Muscle layer of duodenum (tissue), 2 donors: ENCODE measurements around the gene THAP4.

Experiments used
- H3K27ac ChIP-seq: one replicate; pipeline ENCODE4 v1.7.0; 2013; ENCODE audit warnings: mild to moderate bottlenecking, low read length
- H3K27me3 ChIP-seq: one replicate; pipeline ENCODE4 v1.7.0; 2013; ENCODE audit warnings: low read depth, mild to moderate bottlenecking, control low read depth, low read length
- H3K36me3 ChIP-seq, 2 donors: one replicate each; pipeline ENCODE4 v1.7.0; 2013; ENCODE audit warnings: low read length in 2 of 2, control low read depth in 1 of 2, mild to moderate bottlenecking in 1 of 2; ENCODE audit not compliant: insufficient read depth in 2 of 2, control insufficient read depth in 1 of 2
- H3K4me1 ChIP-seq, 2 donors: one replicate each; pipeline ENCODE4 v1.7.0; 2013; ENCODE audit warnings: low read length in 2 of 2, mild to moderate bottlenecking in 2 of 2, control low read depth in 1 of 2, moderate library complexity in 1 of 2; ENCODE audit not compliant: insufficient read depth in 2 of 2, control insufficient read depth in 1 of 2
- H3K4me3 ChIP-seq, 2 donors: one replicate each; pipeline ENCODE4 v1.7.0; 2013; ENCODE audit warnings: low read length in 2 of 2, low read depth in 1 of 2, mild to moderate bottlenecking in 1 of 2
- H3K9me3 ChIP-seq, 2 donors: one replicate each; pipeline ENCODE4 v1.7.0; 2013; ENCODE audit warnings: low read length in 2 of 2, control low read depth in 1 of 2, mild to moderate bottlenecking in 1 of 2; ENCODE audit not compliant: control insufficient read depth in 1 of 2
- donor health status: healthy.

The THAP4 gene

DNA sequence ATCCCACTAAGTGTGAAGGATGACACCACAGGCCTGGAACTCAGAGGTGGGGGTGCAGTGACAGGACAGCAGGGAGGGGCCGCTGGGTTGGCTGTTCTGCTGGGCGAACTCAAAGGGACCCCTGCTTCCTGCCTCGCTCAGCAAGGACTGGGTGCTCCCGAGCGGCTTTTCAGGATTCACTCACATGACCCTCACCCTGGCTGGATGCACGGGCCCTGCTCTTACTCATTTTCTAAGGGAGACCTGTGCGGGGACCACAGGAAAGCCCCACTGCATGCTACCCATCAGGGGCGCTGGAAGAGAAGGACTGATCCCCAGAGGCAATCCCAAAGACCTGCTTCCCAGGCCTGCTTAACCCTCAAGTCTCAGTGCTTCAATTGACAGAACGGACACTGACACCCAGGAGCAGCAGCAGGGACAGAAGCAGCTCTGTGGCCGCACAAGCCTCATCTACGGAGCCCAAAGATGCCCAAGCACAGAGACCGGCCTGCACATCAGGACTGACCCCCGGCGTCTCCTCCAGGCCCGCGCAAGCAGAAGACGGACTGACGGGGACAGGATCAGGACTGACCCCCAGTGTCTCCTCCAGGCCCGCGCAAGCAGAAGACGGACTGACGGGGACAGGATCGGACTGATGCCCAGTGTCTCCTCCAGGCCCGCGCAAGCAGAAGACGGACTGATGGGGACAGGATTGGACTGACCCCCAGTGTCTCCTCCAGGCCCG, 29.6 kb downstream of the THAP4 start:
- Histone ChIP-seq H3K36me3 (peaks cover 10 to 15% of the 10 kb centered on the region in 2 donors), H3K27ac (no peak overlapping the region), H3K4me3 (no peak overlapping the region), H3K9me3 (no peaks in the 10 kb centered on the region), H3K27me3 (no peaks in the 10 kb centered on the region), H3K4me1 (peaks cover 3 to 18% of the 10 kb centered on the region in 2 donors)

DNA sequence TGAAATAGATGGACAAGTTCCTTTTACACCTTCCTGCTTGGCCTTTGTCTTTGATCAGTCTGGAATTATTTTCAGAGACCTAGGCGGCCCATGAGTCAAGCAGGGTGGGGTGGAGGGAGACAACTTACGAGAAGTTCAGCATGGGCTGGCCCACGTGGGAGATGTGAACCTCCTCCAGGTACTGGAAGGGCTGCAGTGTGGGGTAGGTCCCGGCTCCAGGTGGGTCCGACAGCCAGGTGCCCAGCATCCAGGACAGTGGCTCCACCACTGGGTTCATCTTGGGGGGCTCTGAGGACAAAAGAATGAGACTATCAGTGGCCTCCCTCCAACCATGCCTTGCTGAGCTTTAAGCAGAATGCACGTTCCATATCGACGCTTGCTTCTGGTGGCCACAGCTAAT, 30.8 kb downstream of the THAP4 start:
- H3K9me3 ChIP-seq = no peaks in the 10 kb centered on the region
- H3K27ac ChIP-seq = no peak overlapping the region
- H3K27me3 ChIP-seq = no peaks in the 10 kb centered on the region
- peaks cover 0 to 14% of the 10 kb centered on the region in 2 donors for H3K4me1 ChIP-seq
- no peak overlapping the region for H3K4me3 ChIP-seq
- H3K36me3 ChIP-seq = peaks cover 10 to 24% of the 10 kb centered on the region in 2 donors

DNA sequence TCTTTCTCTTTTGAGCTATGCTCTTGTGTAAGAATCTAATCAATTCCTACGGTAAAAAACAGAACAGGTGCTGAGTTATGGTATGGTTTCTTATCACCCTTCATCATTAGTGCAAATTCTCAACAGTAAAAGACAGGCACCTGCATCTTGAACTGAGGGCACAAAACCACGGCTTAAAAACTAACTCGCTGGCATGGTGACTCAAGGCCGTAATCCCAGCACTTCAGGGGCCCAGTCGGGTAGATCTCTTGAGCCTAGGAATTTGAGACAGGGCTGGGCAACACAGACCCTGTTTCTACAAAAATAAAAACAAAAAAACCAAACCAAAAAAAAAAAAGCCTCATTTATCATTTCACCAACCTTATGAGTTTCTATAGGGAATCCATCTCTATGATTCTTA, 33.3 kb downstream of the THAP4 start:
- Histone ChIP-seq H3K27me3 (no peaks in the 10 kb centered on the region), H3K27ac (no peak overlapping the region), H3K36me3 (peaks cover 13 to 37% of the 10 kb centered on the region in 2 donors)

DNA sequence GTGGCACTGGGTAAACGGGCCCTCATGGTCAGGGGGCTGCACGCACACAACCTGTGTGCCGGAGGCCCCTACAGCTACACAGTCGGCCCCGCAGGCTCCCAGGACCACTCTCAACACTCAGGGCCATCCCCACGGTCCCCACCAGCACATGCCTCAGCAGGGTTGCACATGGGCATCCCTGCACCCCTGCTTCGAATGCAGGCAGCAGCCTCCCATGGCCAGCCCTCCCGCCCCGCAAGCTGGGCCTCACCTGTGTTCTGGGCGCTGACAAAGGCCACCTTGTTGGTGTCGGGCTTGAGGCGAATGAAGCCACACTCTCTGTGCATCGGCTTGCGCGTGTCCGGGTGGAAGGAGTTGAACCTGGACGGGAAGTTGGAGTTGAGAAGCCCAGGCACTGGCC, 34.2 kb downstream of the THAP4 start:
- no peaks in the 10 kb centered on the region for H3K4me1 ChIP-seq
- peaks cover 13 to 42% of the 10 kb centered on the region in 2 donors for H3K36me3 ChIP-seq
- no peaks in the 10 kb centered on the region for H3K9me3 ChIP-seq

More for the DNA sequence above, 33.3 kb downstream of the THAP4 start:
- Histone ChIP-seq H3K9me3 (no peaks in the 10 kb centered on the region), H3K4me3 (no peak overlapping the region), H3K4me1 (no peaks in the 10 kb centered on the region)

DNA sequence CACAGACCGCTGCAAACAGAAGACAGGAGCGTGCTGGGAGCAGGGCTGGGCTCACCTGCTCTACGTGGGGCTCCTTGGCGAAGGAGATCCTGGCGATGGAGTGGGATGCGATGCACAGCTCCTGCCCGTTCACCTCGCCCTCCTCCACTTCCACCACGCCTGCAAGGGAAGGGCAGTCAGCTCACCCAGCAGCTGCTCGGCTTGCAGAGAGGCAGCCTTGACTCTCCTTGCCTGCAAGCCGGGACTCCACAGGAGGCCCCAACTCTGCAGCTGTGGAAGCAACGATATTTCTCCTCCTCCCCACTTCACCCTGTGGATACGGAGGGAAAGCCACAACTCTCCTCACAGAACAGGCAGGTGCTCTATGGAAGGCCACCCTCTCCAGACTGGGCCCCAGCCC, 35.1 kb downstream of the THAP4 start:
- no peak overlapping the region for H3K4me3 ChIP-seq
- H3K4me1 ChIP-seq = no peaks in the 10 kb centered on the region
- H3K36me3 ChIP-seq = peaks cover 17 to 42% of the 10 kb centered on the region in 2 donors
- H3K27me3 ChIP-seq = no peaks in the 10 kb centered on the region
- no peak overlapping the region for H3K27ac ChIP-seq
- H3K9me3 ChIP-seq = no peaks in the 10 kb centered on the region

More for the DNA sequence above, 34.2 kb downstream of the THAP4 start:
- Histone ChIP-seq H3K27ac (no peak overlapping the region), H3K27me3 (no peaks in the 10 kb centered on the region), H3K4me3 (no peak overlapping the region)

DNA sequence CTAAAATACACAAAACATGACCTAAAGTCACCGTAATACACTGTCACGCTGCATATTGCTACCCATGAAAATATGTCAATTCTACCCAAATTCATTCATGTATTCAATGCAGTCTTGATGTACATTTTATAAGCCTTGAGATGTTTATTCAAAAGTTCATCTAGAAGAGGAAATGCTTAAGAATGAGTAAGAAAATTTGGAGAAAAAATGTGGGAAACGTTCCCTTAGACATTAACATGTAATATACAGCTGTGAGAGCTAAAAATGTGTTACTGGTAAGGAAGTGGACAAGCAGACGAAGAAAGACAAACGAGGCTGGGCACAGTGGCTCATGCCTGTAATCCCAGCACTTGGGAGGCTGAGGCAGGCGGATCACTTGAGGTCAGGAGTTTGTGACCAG, 37.3 kb downstream of the THAP4 start:
- no peak overlapping the region for H3K27ac ChIP-seq
- no peaks in the 10 kb centered on the region for H3K4me1 ChIP-seq
- no peaks in the 10 kb centered on the region for H3K27me3 ChIP-seq
- no peak overlapping the region for H3K4me3 ChIP-seq
- peaks cover 14 to 34% of the 10 kb centered on the region in 2 donors for H3K36me3 ChIP-seq
- H3K9me3 ChIP-seq = no peaks in the 10 kb centered on the region

DNA sequence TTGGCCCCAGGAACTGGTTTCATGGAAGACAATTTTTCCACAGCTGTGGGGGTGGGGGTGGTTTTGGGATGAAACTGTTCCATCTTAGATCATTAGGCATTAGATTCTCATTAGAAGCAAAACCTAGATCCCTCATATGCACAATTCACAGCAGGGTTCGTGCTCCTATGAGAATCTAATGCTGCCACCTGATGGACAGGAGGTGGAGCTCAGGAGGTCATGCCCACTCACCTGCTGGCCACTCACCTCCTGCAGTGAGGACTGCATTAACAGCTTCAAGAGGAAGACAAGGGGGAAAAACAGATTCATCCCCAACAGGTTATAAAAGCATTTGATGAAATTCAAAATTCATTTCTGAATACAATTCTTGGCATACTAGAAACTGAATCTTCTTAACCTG, 38.5 kb downstream of the THAP4 start:
- H3K27me3 ChIP-seq = no peaks in the 10 kb centered on the region

DNA sequence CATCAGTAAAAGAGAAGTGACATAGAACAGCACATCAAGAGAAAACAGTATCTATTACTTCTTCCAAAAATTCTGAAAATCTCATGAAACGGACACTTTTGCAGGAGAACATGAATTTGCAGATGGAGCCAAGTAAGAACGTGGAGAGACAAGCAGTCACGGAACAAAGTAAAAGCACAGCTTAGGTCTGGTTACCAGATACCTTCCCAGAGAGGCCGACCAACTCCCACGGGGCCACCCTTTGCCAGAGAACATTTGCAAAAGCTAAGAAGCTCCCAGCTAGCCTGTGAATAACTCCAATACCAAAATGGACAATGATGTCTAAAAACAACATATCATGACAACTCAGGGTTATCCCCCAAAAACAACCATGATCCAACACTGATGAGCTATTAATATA, 38.9 kb downstream of the THAP4 start:
- peaks cover 11 to 42% of the 10 kb centered on the region in 2 donors for H3K36me3 ChIP-seq
- no peaks in the 10 kb centered on the region for H3K4me1 ChIP-seq
- no peaks in the 10 kb centered on the region for H3K9me3 ChIP-seq
- H3K27me3 ChIP-seq = no peaks in the 10 kb centered on the region
- H3K4me3 ChIP-seq = no peak overlapping the region
- H3K27ac ChIP-seq = no peak overlapping the region

More for the DNA sequence above, 38.5 kb downstream of the THAP4 start:
- no peak overlapping the region for H3K27ac ChIP-seq
- H3K36me3 ChIP-seq = peaks cover 12 to 39% of the 10 kb centered on the region in 2 donors
- H3K9me3 ChIP-seq = no peaks in the 10 kb centered on the region
- H3K4me3 ChIP-seq = no peak overlapping the region
- H3K4me1 ChIP-seq = no peaks in the 10 kb centered on the region

DNA sequence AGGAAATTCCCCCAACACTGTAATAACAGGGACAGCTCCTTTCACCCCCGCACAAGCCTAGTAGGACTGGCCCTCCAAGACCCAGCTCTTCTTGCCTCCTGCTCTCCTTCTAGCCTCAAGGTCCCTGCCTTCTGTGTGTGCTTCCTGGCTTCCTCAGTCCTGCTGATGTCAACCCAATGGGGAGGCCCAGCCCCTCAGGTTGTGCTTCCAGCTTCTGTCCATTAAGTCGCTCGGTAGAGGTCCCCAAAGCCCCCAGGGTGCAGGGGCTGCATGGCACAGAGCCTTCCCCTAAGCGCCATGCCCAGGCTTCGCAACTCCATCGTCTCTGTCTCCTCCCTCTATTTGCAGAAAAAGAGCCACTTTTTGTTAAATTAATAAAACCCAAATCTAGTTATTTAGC, 39.4 kb downstream of the THAP4 start:
- H3K36me3 ChIP-seq = peaks cover 11 to 42% of the 10 kb centered on the region in 2 donors
- H3K4me3 ChIP-seq = no peak overlapping the region
- no peaks in the 10 kb centered on the region for H3K9me3 ChIP-seq
- H3K4me1 ChIP-seq = no peaks in the 10 kb centered on the region
- no peaks in the 10 kb centered on the region for H3K27me3 ChIP-seq
- H3K27ac ChIP-seq = no peak overlapping the region

DNA sequence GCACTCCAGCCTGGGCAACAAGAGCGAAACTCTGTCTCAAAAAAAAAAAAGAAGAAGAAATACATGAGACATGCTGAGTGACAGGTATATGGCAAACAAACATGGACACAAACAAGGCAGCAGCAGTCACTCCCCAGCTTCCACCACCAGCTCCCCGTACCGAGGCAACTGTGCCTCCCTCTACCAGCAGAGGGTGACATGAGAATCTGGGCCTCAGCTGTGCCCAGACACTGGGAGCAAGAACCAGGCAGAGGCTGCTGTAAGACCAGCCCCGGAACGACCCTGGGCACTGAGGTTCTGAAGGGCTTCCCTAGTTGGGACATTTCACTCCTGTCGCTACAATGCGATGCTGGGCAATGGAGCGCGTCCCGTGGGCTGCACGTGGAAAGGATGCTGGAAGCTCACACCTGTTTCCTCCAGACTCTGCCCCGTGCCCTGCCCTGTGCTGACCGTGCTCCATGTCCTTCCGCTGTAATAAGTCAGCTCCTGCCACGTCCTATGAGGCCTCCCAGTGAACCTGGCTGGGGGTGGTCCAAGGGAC, 41.3 kb downstream of the THAP4 start:
- H3K4me1 ChIP-seq = no peaks in the 10 kb centered on the region
- H3K27ac ChIP-seq = no peak overlapping the region
- no peaks in the 10 kb centered on the region for H3K9me3 ChIP-seq
- H3K27me3 ChIP-seq = no peaks in the 10 kb centered on the region
- H3K4me3 ChIP-seq = no peak overlapping the region
- H3K36me3 ChIP-seq = peaks cover 10 to 37% of the 10 kb centered on the region in 2 donors

DNA sequence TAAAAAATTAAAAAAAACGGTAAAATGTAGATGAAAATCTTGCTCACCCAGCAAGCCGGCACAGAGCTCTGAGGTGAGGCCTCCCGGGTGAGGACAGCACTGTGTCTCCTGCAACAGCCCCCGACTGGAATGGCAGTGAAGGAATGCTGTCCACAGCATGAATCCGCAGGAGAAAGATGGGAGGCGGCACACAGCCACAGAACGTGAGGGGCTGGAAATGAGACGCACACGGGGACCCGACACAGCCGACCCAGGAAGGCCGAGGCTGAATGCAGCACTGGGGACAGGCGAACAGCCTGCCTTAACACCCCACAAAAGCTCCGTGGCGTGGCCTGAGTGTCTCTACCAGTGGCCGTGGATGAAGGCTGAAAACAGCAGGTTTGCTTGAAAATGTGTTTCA, 43.7 kb downstream of the THAP4 start:
- Histone ChIP-seq H3K4me3 (no peak overlapping the region), H3K4me1 (no peaks in the 10 kb centered on the region), H3K9me3 (peaks cover 0 to 4% of the 10 kb centered on the region in 2 donors), H3K36me3 (peaks cover 18 to 36% of the 10 kb centered on the region in 2 donors), H3K27ac (no peak overlapping the region), H3K27me3 (no peaks in the 10 kb centered on the region)
